LNCaP clone FGC (cell line): ENCODE measurements around the gene TBC1D17.

Experiments used
- DNase-seq: peaks from one replicate; pipeline ENCODE4 v3.0.0-alpha.2; 2011; ENCODE audit warnings: low read depth
- H3K4me3 ChIP-seq: 2 replicates; pipeline ENCODE4 v1.5.1; 2011; ENCODE audit warnings: mild to moderate bottlenecking, low read depth, low read length, control low read depth
- TF ChIP-seq, protein P1 (sequence below): IDR thresholded peaks from 2 replicates; pipeline ENCODE4 v1.5.1; 2012; ENCODE audit warnings: mild to moderate bottlenecking; ENCODE audit not compliant: control insufficient read depth, insufficient read depth; ENCODE audit errors: extremely low read depth

TBC1D17 gene

GRCh38 chr19:49833599-49833998 is 43.9 kb upstream of the TBC1D17 start:
- TF ChIP-seq, protein P1, sequence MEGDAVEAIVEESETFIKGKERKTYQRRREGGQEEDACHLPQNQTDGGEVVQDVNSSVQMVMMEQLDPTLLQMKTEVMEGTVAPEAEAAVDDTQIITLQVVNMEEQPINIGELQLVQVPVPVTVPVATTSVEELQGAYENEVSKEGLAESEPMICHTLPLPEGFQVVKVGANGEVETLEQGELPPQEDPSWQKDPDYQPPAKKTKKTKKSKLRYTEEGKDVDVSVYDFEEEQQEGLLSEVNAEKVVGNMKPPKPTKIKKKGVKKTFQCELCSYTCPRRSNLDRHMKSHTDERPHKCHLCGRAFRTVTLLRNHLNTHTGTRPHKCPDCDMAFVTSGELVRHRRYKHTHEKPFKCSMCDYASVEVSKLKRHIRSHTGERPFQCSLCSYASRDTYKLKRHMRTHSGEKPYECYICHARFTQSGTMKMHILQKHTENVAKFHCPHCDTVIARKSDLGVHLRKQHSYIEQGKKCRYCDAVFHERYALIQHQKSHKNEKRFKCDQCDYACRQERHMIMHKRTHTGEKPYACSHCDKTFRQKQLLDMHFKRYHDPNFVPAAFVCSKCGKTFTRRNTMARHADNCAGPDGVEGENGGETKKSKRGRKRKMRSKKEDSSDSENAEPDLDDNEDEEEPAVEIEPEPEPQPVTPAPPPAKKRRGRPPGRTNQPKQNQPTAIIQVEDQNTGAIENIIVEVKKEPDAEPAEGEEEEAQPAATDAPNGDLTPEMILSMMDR = no peak

DNA sequence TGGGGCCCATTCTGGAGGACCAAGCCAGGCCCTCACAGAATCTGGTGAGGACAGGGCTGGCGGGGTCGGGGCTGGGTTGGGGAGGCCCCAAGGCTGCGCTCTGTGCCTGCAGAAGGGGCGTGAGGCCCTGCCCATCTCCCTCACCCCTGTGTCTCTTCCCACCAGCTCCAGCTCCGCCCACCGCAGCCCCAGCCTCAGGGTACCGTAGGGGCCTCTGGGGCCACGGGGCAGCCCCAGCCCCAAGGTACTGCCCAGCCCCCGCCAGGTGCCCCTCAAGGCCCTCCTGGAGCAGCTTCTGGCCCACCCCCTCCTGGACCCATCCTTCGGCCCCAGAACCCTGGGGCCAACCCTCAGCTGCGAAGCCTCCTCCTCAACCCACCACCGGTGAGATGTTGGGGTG is 41.9 kb upstream of the TBC1D17 start:
- TF ChIP-seq, protein P1 = no peak
- DNase-seq = no peak
- no peak overlapping the region for H3K4me3 ChIP-seq

More at GRCh38 chr19:49833599-49833998, 43.9 kb upstream of the TBC1D17 start:
- no peak overlapping the region for H3K4me3 ChIP-seq
- no peak for DNase-seq

- TF ChIP-seq, protein P1 = no peak
- no peak overlapping the region for H3K4me3 ChIP-seq
- DNase-seq = no peak
Measured at GRCh38 chr19:49836176-49837008, 41.1 kb upstream of the TBC1D17 start.

DNA sequence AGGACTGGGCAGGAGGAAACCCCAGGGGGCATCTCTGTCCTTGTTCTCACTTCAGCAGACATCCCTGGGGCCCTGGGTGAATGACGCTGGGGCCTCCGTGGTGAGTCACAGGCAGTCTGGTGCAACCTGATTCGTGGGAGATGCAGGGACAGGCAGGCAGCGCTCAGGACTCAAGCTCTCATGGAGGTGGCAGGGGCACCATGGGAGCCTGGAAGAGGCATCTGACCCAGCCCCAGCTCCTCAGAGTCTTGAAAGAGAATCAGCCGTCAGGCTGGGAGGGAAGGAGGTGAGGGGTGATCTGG is 40.5 kb upstream of the TBC1D17 start:
- no peak overlapping the region for H3K4me3 ChIP-seq
- TF ChIP-seq, protein P1 = no peak
- no peak for DNase-seq

- H3K4me3 ChIP-seq = no peak overlapping the region
- DNase-seq = no peak
- TF ChIP-seq, protein P1 = no peak
Measured at GRCh38 chr19:49837425-49837824, 40.1 kb upstream of the TBC1D17 start.

DNA sequence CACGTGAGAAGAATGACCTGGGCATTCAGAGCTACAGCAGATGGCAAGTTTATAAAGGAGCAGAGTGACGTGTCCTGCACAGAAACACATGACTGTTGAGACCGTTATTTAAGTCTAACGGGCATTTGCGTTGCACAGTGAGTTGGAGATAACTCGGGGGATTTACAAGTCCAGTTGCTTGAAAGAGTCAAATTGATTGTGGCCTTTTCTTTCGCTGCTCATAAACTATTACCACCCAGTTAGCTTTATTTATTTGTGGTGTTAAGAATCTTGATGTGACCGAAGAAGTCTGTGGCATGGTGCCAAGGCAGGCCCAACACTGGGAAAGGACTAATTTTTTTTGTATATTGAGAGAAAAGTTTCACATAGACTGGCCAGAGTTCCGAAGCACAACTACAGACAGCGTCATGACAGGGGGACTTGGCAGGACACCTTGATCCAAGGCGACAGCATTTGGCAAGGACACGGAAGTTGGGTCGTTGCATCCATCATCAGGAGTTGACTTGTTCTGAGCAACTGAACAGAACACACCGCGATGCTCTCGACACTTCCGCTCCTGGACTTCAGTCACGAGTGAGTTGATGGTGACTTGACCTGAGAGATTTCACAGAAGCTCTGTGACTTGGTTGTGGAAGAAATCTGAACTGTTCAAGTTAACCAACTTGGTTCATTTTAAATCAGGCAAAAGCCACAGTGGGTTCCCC is 38.5 kb upstream of the TBC1D17 start:
- TF ChIP-seq, protein P1 = no peak
- H3K4me3 ChIP-seq = no peak overlapping the region
- DNase-seq = no peak
